Uterus (tissue), 2 donors: ENCODE data around the gene LCN1.

Experiments used
- CTCF ChIP-seq, 4 experiments: fragments of 200-600 bp in 2 of 4; fragments of 450-650 bp in 2 of 4; sonication (generic) in 2 of 4; IDR thresholded peaks; one replicate each; pipeline ENCODE4 v1.5.1; 2016 to 2019; ENCODE audit warnings: antibody characterized with exemption in 4 of 4, mild to moderate bottlenecking in 2 of 4, moderate library complexity in 1 of 4
- POLR2A ChIP-seq, 2 donors: fragments of 450-650 bp; IDR thresholded peaks; one replicate each; pipeline ENCODE4 v1.6.1; 2016; ENCODE audit warnings: antibody characterized with exemption in 2 of 2, mild to moderate bottlenecking in 1 of 2, moderate library complexity in 1 of 2

GRCh38 chr9:135471791-135472640 lies 49.2 kb upstream of the LCN1 start:
- TF ChIP-seq CTCF (IDR thresholded peaks at IDR 0.05) (no peak), POLR2A (IDR thresholded peaks at IDR 0.05) (no peak)
